Globus pallidus (tissue), 1 donor: ENCODE results near the gene P2RX6.
"Not testable (repeated sequence)": the region's sequence is repeated elsewhere in the genome, so short reads cannot be mapped to it uniquely, and the experiment has no call there.

ENCODE experiments used
- DNase-seq: peaks from one replicate; pipeline ENCODE4 v3.0.0-alpha.2; 2015; ENCODE audit warnings: low spot score

P2RX6 gene

DNA sequence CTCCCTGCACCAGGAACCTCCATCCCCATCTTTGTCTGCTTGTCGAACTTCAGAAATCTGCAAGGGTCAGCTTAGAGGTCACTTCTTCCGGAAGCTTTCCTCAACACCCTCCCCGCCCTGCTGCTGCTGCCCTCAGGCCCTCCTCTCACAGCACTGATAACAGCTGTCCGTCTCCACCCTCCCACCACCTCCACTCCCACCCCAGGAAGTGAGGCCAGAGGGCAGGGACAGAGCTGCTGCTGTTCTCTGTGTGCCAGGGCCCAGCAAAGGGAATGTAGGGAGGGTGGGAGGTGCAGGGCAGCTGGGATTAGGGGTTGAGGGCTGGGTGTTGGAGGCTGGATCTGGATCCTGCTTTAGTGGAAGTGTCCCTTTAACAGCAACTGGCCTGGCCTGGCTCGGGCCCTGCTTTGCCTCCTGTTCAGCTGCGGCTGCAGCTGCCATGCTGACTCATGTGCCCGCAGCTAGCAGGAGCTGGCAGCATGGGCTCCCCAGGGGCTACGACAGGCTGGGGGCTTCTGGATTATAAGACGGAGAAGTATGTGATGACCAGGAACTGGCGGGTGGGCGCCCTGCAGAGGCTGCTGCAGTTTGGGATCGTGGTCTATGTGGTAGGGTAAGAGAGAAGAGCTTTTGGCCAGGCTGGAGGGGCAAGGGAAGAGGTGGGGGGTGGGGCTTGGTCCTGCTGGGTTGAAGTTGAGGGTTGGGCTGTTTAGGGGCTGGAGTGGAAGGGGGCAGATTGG, at the start of gene P2RX6:
P2RX6 (plus strand) TSS at position 440 of the 740 bp plus-strand sequence; CDS start at position 450, 10 bp downstream.
- DNase-seq: peak; percentile 38

GRCh38 chr22:20965888-20966855, 48.8 kb upstream of the P2RX6 start:
- DNase-seq: no peak

DNA sequence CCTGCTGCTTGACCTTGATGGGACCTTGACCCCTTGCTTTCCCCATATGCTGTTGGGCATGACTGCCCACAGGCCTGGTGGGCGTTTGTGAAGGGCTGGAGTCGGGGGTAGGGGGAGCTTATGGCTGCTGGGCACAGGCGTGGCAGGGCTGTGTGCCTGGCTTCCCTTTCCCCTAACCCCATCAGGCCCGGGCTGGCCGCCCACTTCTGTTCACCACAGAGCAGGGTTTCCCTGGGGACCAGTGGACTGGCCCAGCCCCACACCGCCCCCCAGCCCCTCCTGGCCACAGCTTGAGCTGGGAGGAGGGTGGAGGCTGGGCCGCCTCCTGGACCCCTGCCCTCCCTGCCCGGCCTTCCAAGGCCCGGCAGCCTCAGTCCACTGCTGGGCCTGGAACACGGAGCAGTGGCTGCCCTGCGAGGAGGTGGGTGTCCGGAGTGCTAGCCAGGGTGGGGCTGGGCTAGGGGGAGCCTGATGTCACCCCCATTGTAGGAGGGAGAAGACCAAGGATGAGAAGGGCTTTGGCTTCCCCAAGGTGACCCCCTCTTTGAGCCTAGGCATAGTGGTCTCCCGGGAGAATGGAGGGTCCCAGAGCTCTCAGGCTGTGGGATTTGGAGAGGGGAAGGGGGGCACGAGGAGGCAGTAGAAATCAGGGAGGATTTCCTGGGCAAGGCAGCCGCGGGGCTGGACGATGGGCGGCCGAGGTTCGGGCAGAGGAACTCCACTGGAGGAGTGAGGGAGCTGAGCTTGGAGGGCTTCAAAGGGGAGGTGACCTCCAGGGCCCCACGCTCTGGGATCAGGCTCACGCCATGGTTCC, 47.9 kb upstream of the P2RX6 start, which contains the start of gene AIFM3:
AIFM3 (plus strand) TSS at position 373 of the 814 bp plus-strand sequence. CDS start 690 bp downstream, outside the sequence.
- DNase-seq: peak; percentile 39

- peak; percentile 22 for DNase-seq
Measured at GRCh38 chr22:20967697-20968211, 47.2 kb upstream of the P2RX6 start.

- DNase-seq: no peak
Measured at GRCh38 chr22:20968281-20968977, 46.5 kb upstream of the P2RX6 start.

DNA sequence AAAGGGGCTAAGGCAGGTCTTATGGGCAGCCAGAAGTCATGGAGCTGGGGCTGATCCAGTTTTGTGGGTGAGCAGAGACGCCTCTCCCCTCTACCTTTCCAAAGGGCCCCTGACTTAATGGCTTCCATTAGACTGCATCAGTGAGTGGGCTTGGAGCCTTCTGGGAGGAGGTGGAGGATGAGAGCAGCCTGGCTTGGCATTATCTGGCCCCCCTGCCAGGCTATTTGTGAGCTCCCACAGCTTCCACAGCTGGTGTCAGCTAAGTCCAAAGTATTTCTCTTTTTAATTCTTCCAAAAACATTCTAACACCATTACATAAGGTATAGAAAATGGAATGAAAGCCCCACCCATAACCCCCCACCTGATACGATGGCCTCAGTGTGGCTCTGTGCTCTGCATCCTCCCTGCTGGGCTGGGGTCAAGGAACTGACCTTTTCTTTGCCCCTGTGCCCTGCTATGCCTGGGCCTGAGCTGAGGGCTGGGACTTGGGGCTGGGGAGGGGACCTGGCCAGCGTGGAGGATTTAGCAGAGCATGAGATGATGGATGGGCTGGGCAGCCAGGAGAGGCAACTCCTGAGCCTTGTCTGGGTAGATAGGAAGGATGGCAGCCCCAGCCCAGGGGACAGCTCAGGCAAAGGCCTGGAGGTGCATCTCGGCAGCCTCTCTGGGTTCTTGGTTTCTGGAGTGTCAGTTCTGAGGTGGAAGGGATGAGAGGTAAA, 43.9 kb upstream of the P2RX6 start:
- DNase-seq: no peak

- DNase-seq: not testable (repeated sequence)
Measured at GRCh38 chr22:20972014-20972694, 42.8 kb upstream of the P2RX6 start.

DNA sequence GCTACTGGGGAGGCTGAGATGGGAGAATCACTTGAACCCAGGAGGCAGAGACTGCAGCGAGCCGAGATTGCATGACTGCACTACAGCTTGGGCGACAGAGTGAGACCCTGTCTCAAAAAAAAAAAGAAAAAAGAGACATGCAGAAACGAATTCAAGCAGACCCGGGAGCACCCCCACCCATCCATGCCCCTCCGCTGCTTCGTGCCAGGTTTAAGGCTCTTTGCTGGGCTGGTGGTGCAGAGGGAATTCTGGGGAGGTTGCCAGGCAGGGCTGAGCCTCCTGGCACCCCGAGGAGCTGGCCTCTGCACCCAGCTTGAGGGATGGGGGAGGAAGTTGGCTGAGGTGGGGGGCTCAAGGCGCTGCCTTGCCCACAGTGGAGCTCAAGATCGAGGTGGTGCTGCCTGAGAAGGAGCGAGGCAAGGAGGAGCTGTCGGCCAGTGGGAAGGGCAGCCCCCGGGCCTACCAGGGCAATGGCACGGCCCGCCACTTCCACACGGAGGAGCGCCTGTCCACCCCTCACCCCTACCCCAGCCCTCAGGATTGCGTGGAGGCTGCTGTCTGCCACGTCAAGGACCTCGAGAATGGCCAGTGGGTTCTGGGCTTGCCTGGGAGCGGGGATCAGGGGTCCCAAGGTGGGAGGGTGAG, 41.9 kb upstream of the P2RX6 start:
- DNase-seq: no peak

GRCh38 chr22:20973634-20974286, 41.2 kb upstream of the P2RX6 start:
- DNase-seq: no peak

GRCh38 chr22:20974336-20974955, 40.5 kb upstream of the P2RX6 start:
- DNase-seq: no peak

DNA sequence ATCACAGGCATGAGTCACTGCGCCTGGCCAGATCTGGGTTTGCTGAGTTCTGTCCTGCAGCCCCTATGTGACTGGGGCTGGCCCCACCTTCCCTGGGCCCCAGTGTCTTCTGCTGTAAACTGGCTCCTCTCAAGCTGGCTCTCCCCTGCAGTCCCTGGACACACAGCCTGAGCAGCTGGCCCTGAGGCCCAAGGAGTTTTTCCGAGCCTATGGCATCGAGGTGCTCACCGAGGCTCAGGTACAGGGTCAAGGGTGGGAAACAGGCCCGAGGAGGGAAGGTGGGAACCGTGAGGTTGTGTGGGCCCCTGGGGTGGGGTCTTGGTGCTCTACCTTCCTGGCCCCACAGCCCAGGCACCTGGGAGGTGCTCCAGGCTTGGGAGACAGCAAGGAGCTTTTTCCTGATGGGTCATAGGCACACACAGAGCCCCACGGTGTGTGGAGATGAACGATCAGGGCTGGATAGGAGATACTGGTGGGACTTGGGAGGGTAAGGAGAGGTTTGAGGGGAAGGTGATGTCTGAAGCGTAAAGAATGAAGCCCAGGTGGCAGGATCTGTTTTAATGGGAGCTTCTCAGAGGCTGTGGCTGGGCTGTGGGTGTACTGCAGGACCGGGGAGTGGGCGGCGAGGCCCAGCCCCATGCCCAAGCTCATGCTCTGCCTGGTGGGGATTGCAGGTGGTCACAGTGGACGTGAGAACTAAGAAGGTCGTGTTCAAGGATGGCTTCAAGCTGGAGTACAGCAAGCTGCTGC, 39.2 kb upstream of the P2RX6 start:
- DNase-seq: no peak

- DNase-seq: no peak
Measured at GRCh38 chr22:20976291-20976877, 38.6 kb upstream of the P2RX6 start.

DNA sequence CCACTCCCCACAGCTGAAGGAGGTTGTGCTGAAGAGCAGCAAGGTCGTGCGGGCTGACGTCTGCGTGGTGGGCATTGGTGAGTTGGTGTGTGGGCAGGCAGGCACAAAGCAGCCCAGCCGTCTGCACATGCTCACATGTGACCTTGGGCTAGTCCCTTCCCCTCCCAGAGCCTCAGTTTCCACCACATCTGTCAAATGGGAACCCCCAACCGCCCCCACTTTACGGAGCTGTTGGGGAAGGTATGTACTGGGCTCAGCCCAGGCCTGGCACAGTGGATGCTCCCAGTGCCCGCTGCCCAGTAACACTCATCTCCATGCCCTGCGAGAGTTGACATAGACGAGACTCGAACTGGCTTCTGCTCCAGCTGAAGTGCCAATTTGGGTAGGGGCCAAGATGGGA, 37.9 kb upstream of the P2RX6 start:
- no peak for DNase-seq

DNA sequence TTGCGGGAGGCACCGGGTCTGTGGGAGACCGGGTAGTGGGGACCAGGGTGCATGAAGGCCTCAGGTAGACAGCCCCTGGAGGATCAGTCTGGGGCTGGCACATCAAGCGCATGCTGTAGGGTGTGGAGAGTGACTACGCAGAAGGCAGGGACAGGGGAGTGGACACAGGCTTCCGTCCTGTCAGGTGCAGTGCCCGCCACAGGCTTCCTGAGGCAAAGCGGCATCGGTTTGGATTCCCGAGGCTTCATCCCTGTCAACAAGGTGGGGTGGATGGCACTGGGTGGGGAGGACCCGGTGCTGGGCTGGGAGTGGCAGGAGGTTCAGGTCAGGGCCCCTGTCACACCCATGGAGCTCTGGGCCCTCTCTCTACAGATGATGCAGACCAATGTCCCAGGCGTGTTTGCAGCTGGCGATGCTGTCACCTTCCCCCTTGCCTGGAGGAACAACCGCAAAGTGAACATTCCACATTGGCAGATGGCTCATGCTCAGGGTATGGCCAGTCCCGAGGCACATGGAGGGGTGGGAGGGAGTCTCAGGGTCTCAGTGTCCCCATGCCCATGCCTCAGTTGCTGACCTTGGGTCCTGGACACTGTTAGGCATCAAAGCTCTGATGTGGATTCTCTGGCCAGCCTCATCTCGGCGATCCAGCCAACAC, 37.3 kb upstream of the P2RX6 start:
- no peak for DNase-seq

DNA sequence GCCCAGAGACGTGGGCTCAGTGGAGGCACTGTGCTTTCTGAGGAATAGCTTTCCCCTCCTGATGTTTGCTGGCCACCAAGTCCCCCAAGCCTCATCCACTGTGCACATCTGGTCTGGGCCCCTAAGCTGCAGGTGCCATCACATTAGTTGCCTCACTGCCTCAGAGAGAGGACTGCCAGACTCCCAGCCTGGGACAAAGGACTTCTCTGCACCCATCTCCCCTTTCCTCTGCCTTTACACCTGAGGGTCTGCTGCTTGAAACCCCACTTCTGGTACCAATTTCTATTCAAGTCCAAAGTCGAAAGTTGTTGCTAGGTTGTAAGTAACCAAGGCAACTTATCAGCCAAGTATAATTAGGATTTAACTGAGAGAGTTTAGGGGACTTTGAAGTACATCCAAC, 36.5 kb upstream of the P2RX6 start:
- DNase-seq: no peak

GRCh38 chr22:20979243-20979809, 35.6 kb upstream of the P2RX6 start:
- DNase-seq: peak; percentile 29
